IPS DF 19.7 (cell line): ENCODE data around the gene DOLPP1.
"Not testable (repeated sequence)": the region's sequence is repeated elsewhere in the genome, so short reads cannot be mapped to it uniquely, and the experiment has no call there.

Source experiments
- DNase-seq: peaks from one replicate; pipeline ENCODE4 v3.0.0-alpha.2; 2013; ENCODE audit warnings: low read depth, low spot score

Gene DOLPP1, protein sequence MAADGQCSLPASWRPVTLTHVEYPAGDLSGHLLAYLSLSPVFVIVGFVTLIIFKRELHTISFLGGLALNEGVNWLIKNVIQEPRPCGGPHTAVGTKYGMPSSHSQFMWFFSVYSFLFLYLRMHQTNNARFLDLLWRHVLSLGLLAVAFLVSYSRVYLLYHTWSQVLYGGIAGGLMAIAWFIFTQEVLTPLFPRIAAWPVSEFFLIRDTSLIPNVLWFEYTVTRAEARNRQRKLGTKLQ

DNA sequence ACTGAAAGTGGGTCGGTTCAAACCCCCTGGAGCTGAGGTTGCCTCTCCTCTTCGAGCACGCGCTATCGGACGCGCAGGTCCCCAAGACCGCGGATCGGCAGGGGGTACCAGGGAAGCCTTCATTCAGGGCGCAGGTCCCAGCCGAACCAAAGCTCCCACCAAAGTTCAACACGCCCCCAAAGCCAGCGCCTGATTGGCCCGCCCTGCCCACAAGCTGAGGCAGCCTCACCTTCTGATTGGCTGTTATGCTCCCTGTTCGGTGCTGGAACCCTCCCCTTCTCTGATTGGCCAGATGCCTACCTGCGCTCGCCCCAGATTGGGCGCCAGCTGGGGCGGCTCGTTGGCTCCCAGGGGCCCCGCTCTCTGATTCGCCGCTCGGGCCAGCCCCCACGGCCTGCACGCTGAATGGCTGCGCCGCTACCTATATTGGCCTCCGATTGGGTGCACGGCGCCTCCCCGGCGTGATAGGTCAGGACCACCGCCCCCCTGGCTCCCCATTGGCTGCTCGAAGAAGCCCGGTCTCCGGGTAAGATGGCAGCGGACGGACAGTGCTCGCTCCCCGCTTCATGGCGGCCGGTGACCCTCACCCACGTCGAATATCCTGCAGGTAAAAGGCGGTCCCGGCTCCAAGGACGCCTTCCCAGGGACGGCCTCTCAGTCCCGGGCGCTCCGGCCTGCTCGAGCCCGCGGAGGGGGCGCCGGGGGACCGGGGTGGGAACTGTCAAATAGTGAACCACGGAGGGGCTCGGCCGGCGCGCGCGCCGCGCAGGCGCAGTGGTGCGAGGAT, at the start of gene DOLPP1:
TSS of gene DOLPP1 (plus strand) at position 511 of the 787 bp plus-strand sequence. CDS start at position 532, 21 bp downstream.
- peak; percentile 95 for DNase-seq

- DNase-seq = no peak
These were observed 49.4 kb upstream of the DOLPP1 start for GRCh38 chr9:129031514-129031913.

DNA sequence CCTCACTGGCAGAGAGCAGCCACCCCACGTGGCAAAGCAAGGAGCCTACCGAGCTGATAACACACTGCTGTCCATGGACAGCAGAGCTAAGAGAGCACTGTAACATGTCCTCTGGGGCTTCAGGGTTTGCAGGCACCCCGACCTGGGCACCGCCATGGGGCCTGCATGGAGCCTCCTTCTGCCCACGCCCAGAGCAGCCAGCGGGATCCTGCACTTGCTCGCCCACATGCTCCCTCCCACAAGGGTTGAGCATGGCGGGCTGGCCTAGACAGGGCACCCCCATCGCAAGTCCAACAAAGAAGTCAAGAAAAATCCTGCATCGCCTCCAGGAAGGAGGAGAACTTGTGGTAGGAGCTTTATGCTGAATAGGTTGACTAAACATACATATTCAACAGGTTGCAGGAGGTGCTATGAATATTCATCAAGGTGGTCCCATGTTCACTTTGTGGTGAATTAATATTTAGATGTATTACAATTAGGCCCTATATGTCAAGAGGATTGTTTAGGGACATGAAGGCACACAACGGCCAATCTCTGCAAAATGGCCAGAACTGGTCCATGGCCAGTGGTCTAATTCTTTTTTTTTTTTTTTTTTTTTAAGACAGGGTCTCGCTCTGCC, 48.3 kb upstream of the DOLPP1 start:
- DNase-seq = no peak

DNA sequence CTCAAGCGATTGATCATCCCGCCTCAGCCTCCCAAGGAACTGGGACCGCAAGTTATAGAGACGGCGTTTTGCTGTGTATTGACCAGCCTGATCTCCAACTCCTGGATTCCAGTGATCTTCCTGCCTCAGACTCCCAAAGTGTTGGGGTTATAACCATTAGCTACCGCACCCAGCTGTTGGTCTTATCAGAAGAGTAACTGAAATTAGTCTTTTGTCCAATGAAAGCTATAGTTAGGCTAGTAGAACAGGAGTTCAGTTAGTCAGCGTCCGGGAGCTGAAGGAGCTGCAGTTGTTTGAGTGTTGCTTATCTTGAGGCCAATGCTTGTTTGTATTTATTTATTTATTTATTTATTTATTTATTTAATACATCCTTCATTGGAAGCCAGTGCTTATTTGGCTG, 47.7 kb upstream of the DOLPP1 start:
- no peak for DNase-seq

GRCh38 chr9:129035838-129036237, 45.1 kb upstream of the DOLPP1 start:
- DNase-seq = not testable (repeated sequence)

DNA sequence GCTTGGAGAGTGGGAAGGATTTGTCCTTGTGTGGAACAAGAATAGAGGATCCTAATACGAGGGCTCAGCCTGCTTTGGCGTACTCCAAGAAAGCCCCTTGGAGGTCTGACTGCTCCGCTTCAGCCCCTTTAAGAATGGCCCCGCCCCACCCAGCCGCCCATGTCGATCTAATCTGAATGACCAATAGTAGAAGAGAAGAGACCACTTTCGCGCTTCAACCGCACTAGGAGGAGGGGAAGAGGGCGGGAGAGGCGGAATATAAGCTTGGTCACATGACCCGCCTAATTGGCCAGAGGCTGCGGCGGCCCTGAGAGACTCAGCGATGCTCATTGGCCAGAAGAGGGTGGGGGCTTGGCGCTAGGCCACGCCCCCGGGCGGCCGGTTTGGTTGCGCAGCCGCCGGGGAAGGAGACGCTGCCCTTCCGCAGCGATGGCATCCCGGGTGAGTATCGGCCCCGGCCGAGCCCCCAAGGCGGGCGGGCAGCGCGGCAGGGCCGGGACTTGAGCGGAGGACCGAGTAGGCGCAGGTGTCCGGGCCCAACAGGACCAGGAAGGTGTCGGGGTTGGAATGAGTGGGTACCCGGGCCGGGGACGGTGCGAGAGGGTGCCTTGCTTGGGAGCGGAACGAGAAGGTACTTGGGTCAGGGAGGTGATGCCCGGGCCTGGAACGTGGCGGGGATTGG, 44.5 kb upstream of the DOLPP1 start, which contains the start of gene MIGA2:
TSS of gene MIGA2 (plus strand) at position 386 of the 682 bp plus-strand sequence. CDS start 3,969 bp downstream, outside the sequence.
- DNase-seq = peak; percentile 98

- DNase-seq = no peak
These were observed 43.8 kb upstream of the DOLPP1 start for GRCh38 chr9:129036923-129037766.

DNA sequence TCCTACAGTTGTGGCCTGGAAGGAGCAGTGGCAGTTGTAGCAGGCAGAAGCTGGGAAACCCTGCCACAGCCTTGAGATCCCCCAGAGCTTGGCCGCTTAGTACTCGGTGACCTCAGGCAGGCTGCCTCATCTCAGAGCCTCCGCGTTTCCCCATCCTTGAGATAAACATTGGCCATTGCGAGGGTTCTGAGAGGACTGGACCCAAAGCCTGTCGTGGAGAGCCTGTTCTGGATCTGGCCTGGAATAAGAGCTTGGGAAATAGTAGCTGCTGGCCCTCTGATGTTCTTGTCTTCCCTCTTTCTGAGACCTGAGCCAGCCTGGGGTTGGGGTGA, 43.2 kb upstream of the DOLPP1 start:
- no peak for DNase-seq

- DNase-seq = no peak
These were observed 42.6 kb upstream of the DOLPP1 start for GRCh38 chr9:129038109-129038852.

DNA sequence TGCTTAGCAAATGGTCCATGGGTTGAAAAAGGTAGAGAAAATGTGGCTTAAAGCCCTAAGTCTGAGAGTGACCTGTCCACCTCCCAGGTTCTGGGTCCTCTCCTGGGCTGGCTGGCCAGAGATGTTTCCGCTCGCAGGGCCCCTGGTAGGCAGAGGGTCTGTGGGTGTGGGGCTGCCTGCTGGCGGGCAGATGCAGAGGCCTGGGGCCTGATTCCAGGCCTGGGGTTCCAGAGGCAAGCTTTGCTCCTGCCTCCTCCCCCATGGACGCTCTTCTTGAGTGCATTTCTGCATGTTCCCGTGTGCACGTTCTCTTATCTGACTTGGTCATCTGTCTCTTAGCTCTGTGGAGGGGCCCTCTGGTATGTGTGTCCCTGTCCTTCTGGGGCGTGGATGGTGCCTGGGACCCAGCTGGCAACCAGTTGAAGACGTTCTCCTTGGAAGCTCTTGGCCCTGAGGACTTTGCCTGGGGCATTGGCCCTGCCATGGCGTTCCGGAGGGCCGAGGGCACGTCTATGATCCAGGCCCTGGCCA, 40.7 kb upstream of the DOLPP1 start:
- DNase-seq = no peak

DNA sequence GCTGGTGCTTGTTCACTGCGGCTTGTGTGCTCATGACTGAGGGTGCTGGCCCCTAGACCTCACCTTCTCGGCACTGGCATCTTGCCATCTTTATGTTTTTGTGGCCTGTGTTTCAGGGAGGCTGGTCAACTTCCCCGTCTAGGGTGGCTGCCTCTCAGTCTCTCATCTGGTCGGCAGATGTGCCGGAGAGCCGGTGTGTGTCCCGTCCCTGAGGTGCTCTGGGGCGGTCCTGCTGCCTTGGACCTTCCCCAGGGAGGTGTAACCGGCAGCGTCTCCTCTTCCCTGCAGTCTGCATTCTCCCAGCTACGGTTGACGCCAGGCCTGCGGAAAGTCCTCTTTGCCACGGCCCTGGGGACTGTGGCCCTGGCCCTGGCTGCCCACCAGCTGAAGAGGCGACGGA, 38.9 kb upstream of the DOLPP1 start:
- DNase-seq = no peak

DNA sequence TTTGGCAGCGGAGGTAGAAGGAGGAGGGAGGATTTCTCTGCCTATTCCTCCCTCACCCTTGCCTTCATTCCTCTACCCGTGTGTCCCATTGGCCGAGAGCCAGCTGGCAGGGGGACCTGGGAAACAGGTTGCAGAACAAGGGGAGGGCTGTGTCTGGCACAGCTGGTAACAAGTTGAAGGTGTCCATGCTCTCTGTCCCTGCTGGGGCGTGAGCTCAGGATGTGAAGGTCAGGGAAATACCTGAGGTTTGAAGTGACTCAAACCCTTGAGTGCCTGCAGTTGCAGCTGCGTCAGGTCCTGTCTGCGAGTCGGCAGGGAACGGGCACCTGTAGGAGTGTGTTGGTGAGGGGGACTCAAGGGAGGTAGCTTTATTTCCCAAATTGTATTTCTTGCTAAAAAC, 28.3 kb upstream of the DOLPP1 start:
- DNase-seq = no peak

DNA sequence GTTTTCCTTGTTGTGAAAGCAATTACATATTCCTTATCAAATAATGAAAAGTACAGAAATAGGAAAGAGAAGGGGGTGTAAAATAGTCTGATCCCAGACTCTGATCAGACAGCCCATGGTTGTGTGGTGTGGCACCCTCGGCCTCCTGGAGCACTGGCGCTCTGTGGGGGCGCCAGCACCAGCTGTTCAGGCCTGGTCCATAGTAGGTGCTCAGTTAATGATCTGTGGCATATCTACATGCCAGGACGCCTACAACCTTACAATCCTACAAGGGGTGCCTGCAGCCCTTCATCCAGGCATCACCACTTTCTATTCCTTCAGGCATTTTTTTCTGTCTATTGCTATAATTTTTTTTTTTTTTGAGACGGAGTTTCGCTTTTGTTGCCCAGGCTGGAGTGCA, 27.9 kb upstream of the DOLPP1 start:
- no peak for DNase-seq

DNA sequence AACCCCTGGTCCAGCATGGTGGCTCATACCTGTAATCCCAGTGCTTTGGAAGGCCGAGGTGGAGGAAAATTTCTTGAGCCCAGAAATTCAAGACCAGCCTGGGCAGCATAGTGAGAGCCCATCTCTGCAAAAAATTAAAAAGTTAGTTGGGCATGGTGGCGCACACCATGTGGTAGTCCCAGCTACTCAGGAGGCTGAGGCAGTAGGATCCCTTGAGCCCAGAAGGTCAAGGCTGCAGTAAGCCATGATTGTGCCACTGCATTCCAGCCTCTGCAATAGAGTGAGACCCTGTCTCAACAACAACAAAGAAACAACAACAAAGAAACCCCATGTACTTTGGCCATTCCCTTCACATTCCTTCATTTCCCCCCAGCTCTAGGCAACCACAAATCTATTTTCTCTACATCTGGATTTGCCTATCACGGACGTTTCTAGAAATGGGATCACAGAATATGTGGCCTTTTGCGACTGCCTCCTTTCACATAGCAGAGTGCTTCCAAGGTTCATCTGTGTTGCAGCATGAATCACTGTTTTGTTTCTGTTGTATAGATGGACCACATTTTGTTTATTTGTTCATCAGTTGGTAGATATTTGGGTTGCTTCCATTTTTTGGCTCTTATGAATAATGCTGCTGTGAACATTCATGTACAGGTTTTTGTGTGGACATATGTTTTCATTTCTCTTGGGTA, 26.6 kb upstream of the DOLPP1 start:
- no peak for DNase-seq

GRCh38 chr9:129058965-129059795, 21.7 kb upstream of the DOLPP1 start:
- DNase-seq = no peak

DNA sequence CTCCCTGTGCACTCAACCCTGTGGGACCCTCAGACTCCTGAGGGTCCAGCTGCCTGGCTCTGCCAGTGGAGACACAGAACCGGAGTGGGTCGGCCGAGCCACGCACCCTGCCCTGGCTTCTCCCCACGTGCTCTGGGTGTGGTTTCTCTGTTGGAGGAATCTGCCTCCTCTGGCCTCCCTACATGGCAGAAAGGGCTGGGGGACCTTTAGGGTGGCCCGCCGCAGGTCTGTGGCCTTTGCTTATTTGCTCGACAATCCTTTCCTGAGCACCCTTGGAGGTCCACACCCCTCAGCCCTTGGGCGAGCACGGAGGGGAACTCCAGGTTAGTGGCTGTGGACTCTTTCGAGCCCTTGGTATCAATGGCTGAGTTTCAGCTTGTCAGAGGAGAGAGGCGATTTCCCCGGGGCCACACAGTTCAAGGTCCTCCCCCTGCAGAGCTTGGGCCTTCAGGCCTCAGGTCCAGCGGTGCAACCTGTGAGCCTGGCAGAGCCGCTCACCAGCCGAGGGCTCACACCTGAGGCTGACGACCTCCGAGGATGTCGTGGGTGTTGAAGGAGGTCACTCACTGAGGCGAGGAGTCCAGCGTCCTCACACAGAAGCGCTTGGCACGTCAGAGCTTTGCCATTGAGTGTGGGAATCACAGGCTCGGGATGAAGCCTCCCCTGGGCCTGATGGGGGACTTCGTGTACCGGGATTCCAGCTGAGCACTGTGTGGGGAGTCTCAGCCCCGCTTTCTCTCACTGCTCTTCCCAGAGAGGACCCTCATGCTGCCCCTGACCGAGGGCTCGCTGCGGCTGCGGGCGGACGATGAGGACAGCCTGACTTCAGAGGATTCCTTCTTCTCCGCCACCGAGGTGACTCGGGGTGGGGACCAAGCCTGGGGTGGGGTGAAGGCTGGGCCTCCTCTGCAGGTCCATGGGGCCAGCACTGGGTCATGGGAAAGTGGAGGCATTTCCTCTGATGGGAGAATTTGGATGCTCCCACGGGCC, 20.8 kb upstream of the DOLPP1 start:
- no peak for DNase-seq

- DNase-seq = no peak
These were observed 19.9 kb upstream of the DOLPP1 start for GRCh38 chr9:129060991-129061390.

- DNase-seq = no peak
These were observed 17.9 kb upstream of the DOLPP1 start for GRCh38 chr9:129063061-129063460.
